Measurements from ENCODE around the gene PHC2. TPM values are rescaled to one million over a fixed set of nuclear protein-coding genes. Genes with fewer than 3 reads are reported as not detected.

The PHC2 gene
- total RNA-seq, 1 donor from 2014 or later = 99.5 TPM

DNA sequence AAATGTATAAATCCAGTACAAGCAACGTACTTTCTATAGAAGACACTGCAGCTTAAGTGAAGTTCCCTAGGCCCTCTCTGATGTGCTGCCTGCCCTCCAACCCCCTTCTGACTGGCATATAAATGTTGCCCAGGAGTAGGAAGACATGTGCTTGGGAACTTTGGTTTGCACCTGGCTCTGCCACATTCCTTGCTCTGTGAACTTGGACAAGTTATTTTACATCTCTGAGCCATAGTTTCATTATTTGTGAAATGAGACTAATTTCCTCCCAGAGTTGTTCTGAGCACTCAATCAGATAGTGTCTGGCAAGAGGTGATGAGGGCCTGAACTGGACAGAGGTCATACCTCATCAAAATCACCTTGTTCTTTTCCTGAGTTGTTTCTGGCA, 3.5 kb upstream of the PHC2 start:
- Mint-ChIP-seq H3K27me3 (ENCODE audit: low read depth) (no peaks in the 10 kb centered on the region), H3K4me3 (no peak overlapping the region), H3K9me3 (no peaks in the 10 kb centered on the region), H3K4me1 (peaks cover 36% of the 10 kb centered on the region), H3K27ac (no peak overlapping the region), H3K36me3 (no peaks in the 10 kb centered on the region)
- DNase-seq (ENCODE audit: low spot score in 2 of 2, unreplicated experiment in 2 of 2) = no peak
- TF ChIP-seq CTCF (IDR thresholded peaks at IDR 0.05; ENCODE audit: unreplicated experiment) = no peak

- Mint-ChIP-seq H3K27me3 (ENCODE audit: low read depth) (no peaks in the 10 kb centered on the region), H3K4me3 (no peak overlapping the region), H3K4me1 (peaks cover 30% of the 10 kb centered on the region), H3K36me3 (no peaks in the 10 kb centered on the region), H3K27ac (peak overlapping the region; percentile 24), H3K9me3 (no peaks in the 10 kb centered on the region)
- DNase-seq (ENCODE audit: low spot score in 2 of 2, unreplicated experiment in 2 of 2) = no peak
- no peak for TF ChIP-seq CTCF (IDR thresholded peaks at IDR 0.05; ENCODE audit: unreplicated experiment)
These were observed 2.8 kb upstream of the PHC2 start for GRCh38 chr1:33433509-33434362.

GRCh38 chr1:33429856-33430691, 821 bp downstream of the PHC2 start:
- no peaks in the 10 kb centered on the region for H3K27me3 Mint-ChIP-seq (ENCODE audit: low read depth)
- peaks cover 5% of the 10 kb centered on the region for H3K36me3 Mint-ChIP-seq
- peak; percentile 33 to 63 for DNase-seq (ENCODE audit: low spot score in 2 of 2, unreplicated experiment in 2 of 2)
- no peak for TF ChIP-seq CTCF (IDR thresholded peaks at IDR 0.05; ENCODE audit: unreplicated experiment)
- H3K9me3 Mint-ChIP-seq = no peaks in the 10 kb centered on the region
- H3K4me1 Mint-ChIP-seq = peaks cover 19% of the 10 kb centered on the region
- H3K4me3 Mint-ChIP-seq = no peak overlapping the region
- no peak overlapping the region for H3K27ac Mint-ChIP-seq

GRCh38 chr1:33429332-33429731, 1.6 kb downstream of the PHC2 start:
- H3K4me1 Mint-ChIP-seq = peaks cover 20% of the 10 kb centered on the region
- TF ChIP-seq CTCF (IDR thresholded peaks at IDR 0.05; ENCODE audit: unreplicated experiment) = no peak
- DNase-seq (ENCODE audit: low spot score in 2 of 2, unreplicated experiment in 2 of 2) = no peak
- H3K9me3 Mint-ChIP-seq = no peaks in the 10 kb centered on the region
- H3K27me3 Mint-ChIP-seq (ENCODE audit: low read depth) = no peaks in the 10 kb centered on the region
- H3K4me3 Mint-ChIP-seq = no peak overlapping the region
- peaks cover 5% of the 10 kb centered on the region for H3K36me3 Mint-ChIP-seq
- no peak overlapping the region for H3K27ac Mint-ChIP-seq

GRCh38 chr1:33428661-33429060, 2.2 kb downstream of the PHC2 start:
- Mint-ChIP-seq H3K36me3 (peaks cover 5% of the 10 kb centered on the region), H3K4me3 (no peak overlapping the region), H3K9me3 (no peaks in the 10 kb centered on the region), H3K27ac (no peak overlapping the region), H3K4me1 (peaks cover 18% of the 10 kb centered on the region), H3K27me3 (ENCODE audit: low read depth) (no peaks in the 10 kb centered on the region)
- no peak for TF ChIP-seq CTCF (IDR thresholded peaks at IDR 0.05; ENCODE audit: unreplicated experiment)
- DNase-seq (ENCODE audit: low spot score in 2 of 2, unreplicated experiment in 2 of 2) = no peak

All from mesothelial cell of epicardium (in vitro differentiated cells).